NCI-H1694 treated with DMSO at 0.1 percent for 48 hours (cell line): ENCODE results near the gene ALOXE3.

Experiments
- DNase-seq: peaks from one replicate; lab custom pipeline; 2025; lab: John Stamatoyannopoulos, UW

Gene ALOXE3

DNA sequence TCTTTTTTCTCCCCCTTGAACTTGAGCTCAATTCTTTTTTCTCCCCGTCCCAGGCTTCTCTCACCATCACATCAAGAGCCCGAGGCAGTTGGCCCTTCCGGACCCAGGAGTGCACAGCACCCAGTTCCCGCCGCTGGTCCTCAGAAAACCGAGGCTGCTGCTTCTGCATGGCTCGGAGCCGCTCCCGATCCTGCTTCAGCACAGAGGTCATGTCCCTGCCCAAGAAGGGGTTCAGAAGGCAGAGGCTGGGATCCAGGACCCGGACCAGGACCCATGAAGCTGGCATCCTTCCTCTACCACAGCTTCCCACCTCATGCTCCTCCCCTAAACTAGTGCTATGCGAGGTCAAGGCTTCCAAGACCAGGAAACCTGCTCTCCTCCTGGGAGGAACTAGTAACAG is 23.4 kb upstream of the ALOXE3 start:
- DNase-seq: no peak

DNA sequence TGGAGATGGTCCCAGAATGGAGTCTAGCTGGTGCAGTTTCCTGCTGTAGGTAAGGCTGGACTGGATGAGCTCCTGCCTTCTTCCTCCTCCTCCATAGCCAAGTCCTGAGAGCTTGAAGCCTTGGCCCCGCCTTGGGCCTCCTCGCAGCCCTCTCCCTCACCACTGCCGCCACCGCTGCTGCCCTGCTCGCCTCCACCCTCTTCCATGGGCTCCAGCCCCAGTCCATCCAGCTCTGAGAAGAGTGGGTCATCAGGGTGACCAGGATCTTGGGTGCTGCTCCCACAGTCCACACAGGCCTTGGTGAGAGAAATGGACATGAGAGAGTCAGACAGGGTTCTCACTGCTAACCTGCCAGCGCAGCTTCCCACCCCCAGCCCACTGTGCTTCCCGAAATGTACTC is 22.7 kb upstream of the ALOXE3 start:
- DNase-seq: no peak

DNA sequence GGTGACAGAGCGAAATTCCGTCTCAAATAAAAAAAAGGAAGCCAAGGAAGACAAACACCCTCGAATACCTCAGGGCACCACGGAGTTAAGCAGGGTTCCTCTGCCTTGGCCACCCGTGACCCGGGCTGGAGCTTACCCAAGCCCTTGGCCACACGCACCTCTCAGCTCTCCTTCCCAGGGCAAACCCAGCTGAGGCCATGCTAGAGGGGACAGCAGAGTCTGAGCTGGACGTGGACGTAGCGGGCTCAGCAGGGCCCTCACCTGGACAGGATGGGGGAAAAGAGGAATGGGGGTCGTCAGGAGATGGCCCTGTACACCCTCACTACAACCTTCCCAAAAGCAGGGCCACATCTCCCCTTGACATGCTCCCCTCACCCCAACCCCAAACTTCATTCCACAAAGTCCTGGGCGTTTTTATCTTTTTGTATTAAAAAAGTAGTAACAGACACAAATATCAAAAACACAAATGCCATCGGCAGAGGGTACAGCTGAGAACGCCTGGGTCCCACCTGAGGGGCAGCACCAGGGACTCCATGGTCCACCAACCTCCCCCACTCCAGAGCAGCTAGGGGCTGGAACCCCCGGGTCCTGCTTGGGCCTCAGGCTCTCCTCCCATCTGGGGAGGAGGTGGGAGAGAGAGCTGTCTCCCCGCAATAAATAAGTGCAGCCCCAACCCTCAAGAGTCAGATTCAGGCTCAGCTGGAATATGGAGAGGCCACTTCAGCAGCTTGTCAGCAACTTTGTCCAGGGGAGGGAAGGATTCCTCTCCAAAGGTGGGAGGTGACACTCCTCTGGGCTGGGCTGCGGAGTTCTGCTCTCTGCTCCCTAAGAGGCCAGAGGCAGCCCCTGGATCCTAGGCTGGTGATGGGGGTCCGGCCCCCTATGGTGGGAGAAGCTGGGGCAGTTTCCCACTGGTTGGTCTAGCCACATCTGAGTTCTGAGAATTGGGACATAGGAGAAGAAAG is 22.0 kb upstream of the ALOXE3 start:
- no peak for DNase-seq

DNA sequence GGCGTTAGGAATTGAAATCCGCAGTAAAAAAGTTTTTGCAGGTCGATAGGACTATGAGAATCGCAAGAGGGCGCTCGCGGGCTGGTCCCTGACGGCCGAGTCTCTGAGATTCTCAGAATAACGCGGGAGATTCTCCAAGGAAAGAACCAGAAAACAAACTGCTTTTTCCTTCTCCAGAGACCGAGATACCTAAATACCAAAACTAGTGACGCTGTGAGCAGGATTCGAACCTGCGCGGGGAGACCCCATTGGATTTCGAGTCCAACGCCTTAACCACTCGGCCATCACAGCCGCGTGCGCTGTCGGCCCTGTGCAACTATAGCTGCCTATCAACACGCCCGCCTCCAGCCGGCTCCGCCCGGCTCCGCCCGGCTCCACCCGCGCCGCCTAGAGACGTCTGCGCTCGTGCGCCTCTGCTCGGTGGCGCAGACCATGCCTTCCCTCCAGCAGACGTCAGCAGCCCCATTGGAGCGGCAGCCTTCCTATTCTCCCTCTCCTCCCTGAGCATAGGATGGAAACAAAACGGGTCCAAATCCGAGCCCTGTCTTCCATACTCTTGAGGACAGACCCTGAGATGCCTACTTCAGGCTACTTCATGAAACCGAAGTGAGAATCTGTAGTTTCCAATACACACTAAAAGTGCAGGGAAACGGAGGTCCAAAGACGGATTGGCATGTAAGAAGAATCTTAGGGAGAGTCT is 20.5 kb upstream of the ALOXE3 start:
- peak; percentile 97 for DNase-seq

DNA sequence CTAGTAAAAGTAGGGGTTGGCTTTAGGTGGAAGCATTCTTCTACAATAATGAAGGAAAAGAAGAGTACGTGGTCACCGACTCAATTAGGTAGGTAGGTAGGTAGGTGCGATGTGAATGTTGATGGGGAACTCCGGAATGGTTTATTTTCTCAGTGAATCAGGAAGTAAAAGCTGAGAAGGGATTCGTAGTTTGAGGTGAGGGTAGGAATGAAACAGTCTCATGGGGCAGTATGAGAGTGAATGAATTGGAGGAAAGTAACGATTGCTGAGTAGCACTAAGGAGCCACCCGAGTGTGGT is 20.0 kb upstream of the ALOXE3 start:
- no peak for DNase-seq

DNA sequence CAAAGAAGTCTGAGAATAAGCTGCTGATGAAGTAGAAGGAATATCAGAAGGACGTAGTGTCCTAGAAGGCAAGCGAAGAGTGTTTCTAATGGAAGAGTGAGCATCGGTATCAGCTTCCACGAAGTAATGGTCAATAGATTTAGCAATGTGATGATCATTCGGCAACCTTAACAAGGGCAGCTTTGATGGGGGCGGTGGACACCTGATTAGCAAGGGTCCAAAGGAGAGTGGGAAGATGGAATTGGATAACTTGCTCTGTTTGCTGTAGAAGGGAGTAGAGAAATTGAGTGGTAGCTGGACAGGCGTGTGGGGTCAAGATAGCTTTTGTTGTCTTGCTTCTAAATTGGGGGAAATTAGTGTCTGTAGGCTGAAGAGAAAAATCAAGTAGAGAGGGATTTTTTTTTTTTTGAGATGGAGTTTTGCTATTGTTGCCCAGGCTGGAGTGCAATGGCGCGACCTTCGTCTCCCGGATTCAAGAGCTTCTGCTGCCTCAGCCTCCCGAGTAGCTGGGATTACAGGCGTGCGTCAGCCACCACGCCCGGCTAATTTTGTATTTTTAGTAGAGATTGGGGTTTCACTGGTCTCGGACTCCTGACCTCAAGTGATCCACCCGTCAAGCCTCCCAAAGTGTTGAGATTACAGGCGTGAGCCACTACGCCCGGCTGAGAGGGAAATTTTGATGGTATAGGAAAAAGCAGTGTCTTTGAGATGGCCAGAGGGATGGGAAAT is 19.5 kb upstream of the ALOXE3 start:
- no peak for DNase-seq

DNA sequence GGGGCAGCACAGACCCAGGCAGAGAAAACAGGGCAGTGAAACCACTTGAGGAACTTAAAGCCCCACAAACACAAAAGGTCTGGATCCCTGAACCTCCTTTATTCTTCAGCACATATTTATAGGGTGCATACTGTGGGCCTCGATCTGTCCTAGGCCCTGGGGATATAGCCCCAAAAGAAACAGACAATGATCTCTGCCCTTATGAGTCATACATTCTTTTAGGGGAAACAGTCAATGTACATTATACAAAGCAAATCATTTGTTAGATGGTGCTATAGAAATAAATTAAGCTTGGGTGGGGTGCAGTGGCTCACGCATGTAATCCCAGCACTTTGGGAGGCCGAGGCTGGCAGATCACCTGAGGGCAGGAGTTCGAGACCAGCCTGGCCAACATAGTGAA is 15.6 kb upstream of the ALOXE3 start:
- no peak for DNase-seq

DNA sequence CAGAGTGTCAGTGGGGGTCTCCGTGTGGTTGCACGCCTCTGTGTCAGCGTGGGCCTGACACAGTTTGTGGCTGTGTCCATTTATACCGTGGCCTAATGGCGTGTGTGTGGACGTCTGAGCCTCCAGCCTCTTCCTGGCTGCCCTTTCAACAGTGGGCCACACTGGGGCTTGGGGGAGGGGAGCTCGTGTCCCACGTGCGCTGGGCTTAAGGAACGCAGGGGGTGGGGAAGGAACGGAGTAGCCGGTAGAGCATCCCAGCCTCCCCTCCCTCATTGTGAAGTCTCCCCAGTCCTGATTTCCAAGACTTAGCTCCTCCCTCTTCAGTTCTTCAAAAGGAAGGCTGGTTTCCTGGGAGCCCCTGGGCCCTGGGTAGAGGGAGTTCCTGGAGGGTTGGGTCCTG is 15.1 kb upstream of the ALOXE3 start:
- no peak for DNase-seq

DNA sequence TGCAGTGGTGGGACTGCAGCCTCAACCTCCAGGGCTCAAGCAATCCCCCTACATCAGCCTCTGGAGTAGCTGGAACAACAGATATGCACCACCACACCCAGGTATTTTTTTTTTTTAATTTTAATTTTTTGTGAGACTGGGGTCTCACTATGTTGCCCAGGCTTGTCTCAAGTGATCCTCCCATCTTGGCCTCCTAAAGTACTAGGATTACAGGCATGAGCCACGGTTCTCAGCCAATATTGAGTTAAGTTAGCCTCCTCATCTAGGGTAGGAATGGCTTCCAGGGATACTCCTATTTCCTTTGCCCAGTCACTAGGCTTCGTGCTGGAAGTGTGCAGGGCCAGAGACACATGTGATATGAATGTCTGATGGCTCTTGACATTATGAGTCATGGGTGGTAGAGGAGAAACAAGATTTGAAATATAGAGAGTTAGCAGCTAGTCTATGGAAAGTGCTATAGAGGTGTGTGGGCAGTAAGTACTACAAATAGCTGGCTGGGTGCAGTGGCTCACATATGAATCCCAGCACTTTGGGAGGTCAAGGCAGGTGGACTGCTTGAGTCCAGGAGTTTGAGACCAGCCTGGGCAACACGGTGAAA is 13.6 kb upstream of the ALOXE3 start:
- no peak for DNase-seq

DNA sequence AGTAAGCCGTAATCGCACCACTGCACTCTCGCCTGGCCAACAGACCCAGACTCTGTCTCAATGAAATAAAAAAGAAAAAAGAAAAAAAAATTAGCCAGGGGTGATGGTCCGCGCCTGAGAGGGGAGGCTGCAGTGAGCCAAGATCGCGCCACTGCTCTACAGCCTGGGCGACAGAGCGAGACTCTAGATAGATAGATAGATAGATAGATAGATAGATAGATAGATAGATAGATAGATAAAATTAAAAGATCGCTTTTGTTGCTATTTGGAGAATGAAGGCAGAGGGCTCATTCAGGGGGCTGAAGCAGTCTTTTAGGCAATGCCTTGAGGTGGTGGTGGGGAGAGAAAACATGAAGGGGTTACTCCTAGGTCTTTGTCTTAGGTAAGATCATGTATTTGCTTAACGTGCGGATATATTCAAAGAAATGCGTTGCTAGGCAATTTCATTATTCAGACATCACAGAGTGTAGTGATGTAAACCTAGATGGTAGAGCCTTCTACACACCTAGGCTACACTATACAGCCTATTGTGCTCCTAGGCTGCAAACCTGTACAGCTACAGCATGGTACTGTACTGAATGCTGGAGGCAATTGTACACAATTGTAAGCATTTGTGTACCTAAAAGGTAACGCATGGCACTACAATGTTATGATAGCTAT is 9.9 kb upstream of the ALOXE3 start:
- no peak for DNase-seq

DNA sequence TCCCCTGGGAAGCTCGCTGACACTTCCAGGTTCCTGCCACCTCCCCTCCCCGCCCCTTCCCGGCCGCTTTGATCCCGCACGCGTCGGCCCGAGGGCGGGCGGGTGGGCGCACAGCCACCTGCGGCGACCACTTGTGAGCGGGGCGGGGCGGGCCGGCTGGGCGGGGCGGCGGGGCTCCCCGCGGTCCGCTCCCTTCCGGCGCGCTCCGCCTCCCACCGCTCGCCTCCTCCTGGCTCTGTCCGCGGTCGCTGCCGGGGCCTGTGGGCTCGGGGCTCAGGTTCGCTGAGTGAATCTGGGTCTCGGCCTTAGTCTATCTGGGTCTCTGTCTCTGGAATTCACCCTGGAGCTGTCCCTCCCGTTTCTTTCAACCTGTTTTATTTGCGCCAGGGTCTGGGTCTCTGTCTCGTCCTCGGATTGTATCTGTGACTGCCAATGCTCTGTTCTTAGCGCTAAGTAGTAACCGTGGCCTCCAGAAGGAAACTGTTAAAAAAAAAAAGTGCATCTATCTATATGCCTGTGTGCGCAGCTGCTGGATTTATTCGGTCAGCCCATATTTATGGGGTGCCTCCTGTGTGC is 8.3 kb upstream of the ALOXE3 start:
- peak; percentile 42 for DNase-seq

DNA sequence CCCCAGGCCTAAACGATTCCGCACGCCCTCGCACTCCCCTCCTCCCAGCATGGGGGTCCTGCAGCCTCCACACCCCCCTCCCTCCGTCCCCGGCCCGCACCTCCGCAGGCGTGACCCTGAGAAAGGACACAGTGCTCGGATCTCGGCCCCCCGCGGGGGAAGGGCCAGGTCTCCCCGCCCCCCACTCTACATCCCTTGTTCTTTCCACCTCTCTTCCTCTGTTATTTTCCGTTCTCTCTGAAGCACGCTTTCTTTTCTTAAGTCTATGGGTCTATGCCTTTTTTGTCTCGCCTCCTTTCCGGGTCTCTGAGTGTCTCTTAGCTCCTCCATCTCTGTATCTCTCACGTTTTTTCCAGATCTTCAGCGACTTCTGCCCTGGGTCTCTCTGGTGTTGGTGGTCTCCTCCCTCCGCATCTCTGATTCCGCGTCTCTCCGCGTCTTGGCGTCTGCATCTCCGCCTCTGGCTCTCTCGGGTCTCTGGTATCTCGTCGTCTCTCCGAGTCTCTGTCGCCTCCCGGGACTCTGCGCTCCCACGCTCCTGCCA is 7.7 kb upstream of the ALOXE3 start:
- peak; percentile 47 for DNase-seq

DNA sequence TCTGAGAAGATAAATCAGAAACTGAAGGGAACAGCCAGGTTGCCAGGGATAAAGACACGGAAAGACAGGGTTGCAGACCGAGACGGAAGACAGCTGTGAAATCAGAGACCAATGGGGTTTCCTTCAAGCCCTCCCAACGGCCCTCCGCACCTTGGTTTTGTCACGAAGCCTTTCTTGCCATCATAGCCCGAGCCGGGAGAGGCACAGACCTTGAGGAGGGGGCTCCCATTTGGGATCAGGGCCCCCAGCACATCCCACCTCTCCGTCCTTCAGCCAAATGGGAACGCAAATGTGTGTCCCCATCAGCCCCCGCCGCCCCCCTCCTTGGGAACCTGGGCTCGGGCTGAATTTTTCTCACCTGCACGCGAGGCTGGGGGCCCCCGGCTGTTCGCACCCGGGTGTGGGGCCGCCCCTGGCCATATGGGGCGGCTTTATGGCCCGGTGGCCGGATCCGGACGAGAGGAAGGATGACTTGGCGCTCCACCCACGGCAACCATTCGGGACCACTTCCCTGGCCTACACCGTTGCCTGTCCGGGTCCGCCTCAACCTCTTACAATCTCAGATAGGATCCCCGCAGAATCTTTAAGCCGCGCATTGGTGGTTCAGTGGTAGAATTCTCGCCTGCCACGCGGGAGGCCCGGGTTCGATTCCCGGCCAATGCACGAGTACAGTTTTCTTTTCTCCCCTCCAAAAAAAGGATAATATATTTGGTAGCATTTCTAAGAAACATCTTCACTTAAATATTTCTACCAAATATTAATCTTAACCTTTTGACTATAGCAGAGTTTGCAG is 7.0 kb upstream of the ALOXE3 start:
- peak; percentile 68 for DNase-seq

DNA sequence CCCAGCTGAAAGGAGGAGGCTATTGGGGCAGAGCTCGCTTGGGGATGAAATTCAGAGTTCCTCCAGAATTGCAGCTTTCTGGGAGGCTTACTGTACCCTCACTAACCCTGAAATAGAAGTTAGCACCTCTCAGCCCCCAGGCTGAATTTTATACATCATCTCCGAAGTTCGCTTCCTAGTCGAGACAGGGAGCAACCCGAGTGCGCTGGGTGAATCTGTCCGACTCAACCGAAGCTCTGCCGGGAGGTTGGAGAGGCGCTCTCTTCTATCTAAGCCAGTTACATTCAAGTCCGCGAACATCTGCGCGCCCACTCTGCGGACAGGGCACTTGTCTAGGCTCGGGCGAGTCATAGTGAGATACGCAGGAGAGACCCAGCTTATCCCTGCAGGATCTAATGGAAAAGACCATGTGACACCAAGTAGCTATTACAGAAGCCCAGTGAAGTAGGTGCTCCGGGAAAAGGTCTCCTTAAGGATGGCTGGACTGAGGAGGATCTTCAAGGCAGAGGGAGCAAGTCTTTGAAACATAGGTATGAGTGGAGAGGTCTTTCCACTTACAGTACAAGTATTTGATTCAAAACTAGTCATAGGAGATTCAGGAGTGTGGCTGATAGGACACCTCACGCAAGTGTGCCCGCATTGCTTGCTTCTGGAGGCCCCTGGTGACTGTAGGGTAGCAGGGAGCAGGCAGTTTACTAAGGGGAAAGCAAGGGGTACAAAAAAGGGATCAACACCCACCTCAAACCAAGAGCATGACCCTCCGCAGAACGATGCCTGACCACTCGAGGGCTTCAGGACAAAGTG is 6.2 kb upstream of the ALOXE3 start:
- DNase-seq: peak; percentile 7

DNA sequence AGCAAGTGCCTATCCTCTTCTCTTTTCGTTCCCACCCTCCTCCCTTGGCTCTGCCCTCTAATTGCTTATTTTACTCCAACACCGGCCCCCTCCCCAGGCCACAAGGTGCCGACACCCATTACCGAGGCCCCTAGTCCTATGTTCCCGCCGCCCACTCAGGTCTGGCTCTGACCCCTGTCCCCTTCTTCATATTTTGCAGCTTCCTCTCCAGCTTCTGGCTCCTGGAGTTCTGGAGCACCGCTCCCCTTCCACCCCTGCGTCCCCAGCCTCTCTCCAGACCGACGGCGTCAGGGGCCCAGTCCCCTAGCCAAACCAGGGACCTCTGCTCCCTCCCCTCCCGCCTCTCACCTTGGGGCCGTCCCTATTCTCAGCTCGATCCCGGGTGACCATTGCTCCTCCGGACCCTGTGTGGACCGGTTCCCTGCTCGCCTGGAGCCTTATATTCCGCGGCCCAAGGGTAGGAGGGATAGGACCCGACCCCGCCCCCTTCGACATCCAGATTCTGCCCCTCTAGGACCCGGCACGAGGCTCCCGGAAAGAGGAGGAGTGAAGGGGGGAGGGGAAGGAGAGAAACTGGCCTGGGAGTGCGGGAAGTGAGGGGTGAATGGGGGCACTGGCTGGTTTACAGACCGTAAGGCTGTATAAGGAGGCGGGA is 5.5 kb upstream of the ALOXE3 start, which contains the start of gene HES7:
Gene HES7, minus strand, starts transcription at position 412 of the 655 bp plus-strand sequence. Its CDS starts 22 bp downstream, at position 390.
- DNase-seq: no peak

DNA sequence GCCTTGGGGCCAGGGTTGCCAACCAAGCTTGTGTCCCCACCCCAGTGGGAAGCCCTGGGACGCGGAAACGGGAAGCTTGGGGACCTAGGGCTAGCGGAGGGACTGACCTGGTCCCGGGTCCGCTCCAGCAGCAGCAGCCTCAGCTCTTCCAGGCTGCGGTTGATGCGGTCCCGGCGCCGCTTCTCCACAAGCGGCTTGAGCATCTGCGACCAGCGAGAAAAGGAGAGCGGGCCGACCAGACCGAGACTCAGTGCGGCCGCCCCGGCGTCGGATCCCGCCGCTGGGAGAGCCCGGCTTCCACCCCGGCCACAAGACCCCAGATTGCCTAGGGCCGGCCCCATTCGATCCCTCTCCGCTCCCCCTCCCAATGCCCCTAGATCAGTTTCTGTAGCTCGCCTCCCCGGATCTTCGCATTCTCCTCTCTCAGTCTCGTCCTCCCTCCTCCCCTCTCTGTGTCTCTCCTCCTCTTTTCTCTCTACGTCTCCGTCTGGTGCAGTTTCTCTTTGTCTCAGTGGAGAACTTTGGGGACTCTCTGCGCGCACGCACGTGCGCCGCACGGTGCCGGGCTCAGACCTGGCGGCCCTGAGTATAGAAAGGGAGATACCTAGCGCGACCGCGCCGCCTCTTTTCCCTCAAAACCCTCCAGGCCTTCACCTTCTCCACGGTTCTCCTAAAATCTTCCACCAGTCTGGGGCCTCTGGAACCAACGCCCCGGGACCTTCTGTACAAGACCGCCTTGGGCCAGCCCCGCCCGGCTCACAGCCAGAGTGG is 4.8 kb upstream of the ALOXE3 start:
- DNase-seq: no peak

DNA sequence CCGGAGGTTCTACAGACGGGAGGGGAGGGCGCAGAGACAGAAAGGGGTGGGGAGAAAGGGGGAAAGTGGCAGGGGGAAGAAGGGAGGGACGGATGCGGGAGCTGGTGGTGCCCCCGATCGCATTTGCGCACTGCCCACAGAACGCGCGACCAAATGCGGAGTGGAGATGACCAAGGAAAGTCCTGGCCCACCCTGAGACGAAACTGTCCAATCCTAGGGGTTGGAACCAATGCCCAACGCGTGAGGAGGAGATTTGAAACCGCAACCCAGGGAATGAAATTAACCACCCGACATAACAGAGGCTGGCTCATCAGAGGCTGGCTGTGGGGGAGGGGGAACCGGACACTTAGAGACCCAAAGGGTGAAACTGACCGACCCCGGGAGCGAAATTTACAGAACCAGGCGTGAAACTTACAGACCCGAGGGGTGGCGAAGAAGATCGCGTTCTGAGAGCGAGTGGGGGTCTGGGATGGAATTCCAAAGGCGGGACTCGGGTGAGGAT is 4.2 kb upstream of the ALOXE3 start:
- no peak for DNase-seq
